Ovary (tissue), 9 donors: ENCODE results near the gene CDKL5. TPM values are rescaled to one million over a fixed set of nuclear protein-coding genes. Genes with fewer than 3 reads are reported as not detected.

Experiments
- DNase-seq, 5 donors: peaks; one replicate each; pipeline ENCODE4 v3.0.0-alpha.2; 2019 to 2020
- H3K27ac ChIP-seq, 2 donors: fragments of 200-600 bp; one replicate each; pipeline versions ENCODE4 v1.5.1 to v1.8.0; 2019 to 2022
- H3K27me3 ChIP-seq: fragments of 200-600 bp; one replicate; pipeline ENCODE4 v1.8.0; 2022
- H3K36me3 ChIP-seq: fragments of 200-600 bp; sonication (generic); one replicate; pipeline ENCODE4 v1.5.1; 2019
- H3K4me1 ChIP-seq: one replicate; pipeline ENCODE4 v1.8.1; 2013; ENCODE audit warnings: mild to moderate bottlenecking, moderate library complexity; ENCODE audit not compliant: insufficient read depth
- H3K4me3 ChIP-seq: fragments of 200-600 bp; sonication (generic); one replicate; pipeline ENCODE4 v1.5.1; 2017
- H3K9me3 ChIP-seq, 2 donors: fragments of 200-600 bp in 1 of 2; sonication (generic) in 1 of 2; one replicate each; pipeline versions ENCODE4 v1.5.1 to v1.8.1; 2013 to 2019; ENCODE audit warnings: mild to moderate bottlenecking in 1 of 2, moderate library complexity in 1 of 2
- CTCF ChIP-seq, 3 donors: fragments of 450-650 bp in 2 of 3; fragments of 200-600 bp in 1 of 3; IDR thresholded peaks; one replicate each; pipeline versions ENCODE4 v1.5.1 to v1.8.0; 2016 to 2022; ENCODE audit warnings: antibody characterized with exemption in 3 of 3, mild to moderate bottlenecking in 1 of 3
- EP300 ChIP-seq: sonication (generic); formaldehyde crosslinking; IDR thresholded peaks from one replicate; pipeline ENCODE4 v1.6.1; 2017; ENCODE audit warnings: antibody characterized with exemption
- POLR2A ChIP-seq: fragments of 450-650 bp; IDR thresholded peaks from one replicate; pipeline ENCODE4 v1.6.1; 2017; ENCODE audit warnings: antibody characterized with exemption, mild to moderate bottlenecking, moderate library complexity
- WGBS, 3 donors: extraction: QIAGEN DNeasy Blood & Tissue Kit in 1 of 3; methylation state at CpG; one replicate each; pipeline versions ENCODE4 v1.1.5 to v1.1.7; 2013 to 2017; 5-methylcytosine and 5-hydroxymethylcytosine counted together
- intact Hi-C, 4 donors: fragments of 100-400 bp; cut with DNase I; formaldehyde crosslinking; loops; one replicate each; pipeline versions ENCODE4 v1.11.0 to v1.15.1; 2022 to 2023
- polyA plus RNA-seq, 2 donors: library from polyadenylated mRNA; stranded (reverse); fragments of 200-250 nt in 1 of 2; fragments of 350-450 nt in 1 of 2; fragmentation: Illumina TruSeq in 1 of 2; extraction: RNeasy Lipid Tissue Mini Kit (QIAGEN cat#74804) in 1 of 2; gene quantifications; one replicate each; pipeline ENCODE4 v1.2.3, GENCODE V29; 2013 to 2014
- total RNA-seq, 7 donors: library from RNA; depleted of rRNA in 2 of 7; stranded (reverse); fragments of >200 nt in 2 of 7; fragmentation: NEBNext Ultra II Directional in 3 of 7; extraction: Animal tissue kit (Norgen Biotek cat#: 25700) in 3 of 7; gene quantifications; one replicate each; pipeline versions ENCODE4 v1.1.0 to v1.2.4, GENCODE V29; 2016 to 2023
- donor health status: DM: no; HTN: no; CAD: no; lungs with moderate emphysema.
- donor health status: DM: no; HTN: no; CAD: no.
- donor health status: Bipolar disorder and iron deficiency.
- donor health status: DM: yes; HTN: yes; CAD: no.
- donor health status: DM: no; HTN: no; CAD: no.
- donor health status: DM: yes; HTN: yes; CAD: no.

The CDKL5 gene
- total and polyA plus RNA-seq, 9 donors = 2.6 to 18.5 (median 12.2) TPM

- TF ChIP-seq POLR2A = no peak
- no peaks in the 10 kb centered on the region for H3K9me3 ChIP-seq
- no peaks in the 10 kb centered on the region for H3K36me3 ChIP-seq
- DNase-seq = no peak
- H3K4me1 ChIP-seq = no peaks in the 10 kb centered on the region
- intact Hi-C loops = no loop called here
- no peak overlapping the region for H3K4me3 ChIP-seq
- 88 to 90% (median 89%) methylated on average over 2 of the region's 2 CpGs for WGBS, 3 donors
- H3K27ac ChIP-seq = no peak overlapping the region
- peaks cover 2% of the 10 kb centered on the region for H3K27me3 ChIP-seq
Measured at GRCh38 chrX:18537068-18537467, 111.7 kb downstream of the CDKL5 start.

- intact Hi-C loops = no loop called here
Measured at GRCh38 chrX:18537524-18537923, 112.1 kb downstream of the CDKL5 start.

GRCh38 chrX:18542131-18542530 lies 116.7 kb downstream of the CDKL5 start:
- no peaks in the 10 kb centered on the region for H3K4me1 ChIP-seq
- peaks cover 2% of the 10 kb centered on the region for H3K27me3 ChIP-seq
- no peaks in the 10 kb centered on the region for H3K36me3 ChIP-seq
- no peak overlapping the region for H3K4me3 ChIP-seq
- intact Hi-C loops = no loop called here
- DNase-seq = no peak
- H3K9me3 ChIP-seq = no peaks in the 10 kb centered on the region
- TF ChIP-seq POLR2A (no peak), EP300 (no peak), CTCF (IDR thresholded peaks at IDR 0.05) (no peak)
- 79 to 84% (median 79%) methylated on average over 3 of the region's 3 CpGs for WGBS, 3 donors
- H3K27ac ChIP-seq = no peak overlapping the region

More at GRCh38 chrX:18537524-18537923, 112.1 kb downstream of the CDKL5 start:
- no peaks in the 10 kb centered on the region for H3K4me1 ChIP-seq
- H3K4me3 ChIP-seq = no peak overlapping the region
- no peak overlapping the region for H3K27ac ChIP-seq
- H3K27me3 ChIP-seq = peaks cover 2% of the 10 kb centered on the region
- H3K36me3 ChIP-seq = no peaks in the 10 kb centered on the region
- no peak for TF ChIP-seq POLR2A
- TF ChIP-seq EP300 = no peak
- TF ChIP-seq CTCF (IDR thresholded peaks at IDR 0.05) = no peak
- DNase-seq = no peak
- H3K9me3 ChIP-seq = no peaks in the 10 kb centered on the region
- WGBS, 3 donors = 54 to 71% (median 58%) methylated on average over 1 of the region's 1 CpG

- Histone ChIP-seq H3K27me3 (peaks cover 2% of the 10 kb centered on the region), H3K36me3 (no peaks in the 10 kb centered on the region), H3K27ac (no peak overlapping the region), H3K4me3 (no peak overlapping the region), H3K4me1 (no peaks in the 10 kb centered on the region), H3K9me3 (no peaks in the 10 kb centered on the region)
- WGBS, 3 donors = 85 to 92% (median 88%) methylated on average over 6 of the region's 6 CpGs
- DNase-seq = no peak
- intact Hi-C loops = no loop called here
- TF ChIP-seq CTCF (IDR thresholded peaks at IDR 0.05) (no peak), EP300 (no peak), POLR2A (no peak)
Measured at GRCh38 chrX:18542905-18543304, 117.5 kb downstream of the CDKL5 start.

GRCh38 chrX:18543738-18544137 lies 118.3 kb downstream of the CDKL5 start:
- intact Hi-C loops = no loop called here
- Histone ChIP-seq H3K27me3 (no peaks in the 10 kb centered on the region), H3K36me3 (no peaks in the 10 kb centered on the region), H3K27ac (no peak overlapping the region), H3K4me3 (no peak overlapping the region), H3K4me1 (no peaks in the 10 kb centered on the region), H3K9me3 (no peaks in the 10 kb centered on the region)
- DNase-seq = no peak
- TF ChIP-seq EP300 (no peak), POLR2A (no peak), CTCF (IDR thresholded peaks at IDR 0.05) (no peak)
- 87 to 94% (median 94%) methylated on average over 1 of the region's 1 CpG for WGBS, 3 donors
